EL (cell line): ENCODE measurements around the gene LCOR.
A peak's percentile ranks its signal among the peaks of the same experiment; 100 is the strongest.
"Not testable (repeated sequence)": the region's sequence is repeated elsewhere in the genome, so short reads cannot be mapped to it uniquely, and the experiment has no call there.

ENCODE experiments used
- DNase-seq: peaks from one replicate; pipeline ENCODE4 v3.0.0-alpha.2; 2016

The LCOR gene

DNA sequence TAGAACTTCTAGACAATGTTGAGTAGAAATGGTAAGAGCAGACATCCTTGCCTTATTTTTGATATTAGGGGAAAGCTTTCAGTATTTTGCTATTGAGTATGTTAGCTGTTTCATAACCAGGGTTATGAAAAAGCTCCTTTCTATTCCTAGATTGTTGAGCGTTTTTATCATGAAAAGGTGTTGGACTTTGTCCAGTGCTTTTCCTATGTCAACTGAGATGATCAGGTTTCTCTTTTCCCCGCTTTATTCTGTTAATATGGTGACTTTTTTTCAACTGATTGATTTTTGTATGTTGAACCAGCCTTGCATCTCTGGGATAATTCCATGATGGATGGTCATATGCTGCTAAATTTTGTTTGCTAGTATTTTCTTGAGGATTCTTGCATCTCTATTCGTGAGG, 58.5 kb downstream of the LCOR start:
- no peak for DNase-seq

DNA sequence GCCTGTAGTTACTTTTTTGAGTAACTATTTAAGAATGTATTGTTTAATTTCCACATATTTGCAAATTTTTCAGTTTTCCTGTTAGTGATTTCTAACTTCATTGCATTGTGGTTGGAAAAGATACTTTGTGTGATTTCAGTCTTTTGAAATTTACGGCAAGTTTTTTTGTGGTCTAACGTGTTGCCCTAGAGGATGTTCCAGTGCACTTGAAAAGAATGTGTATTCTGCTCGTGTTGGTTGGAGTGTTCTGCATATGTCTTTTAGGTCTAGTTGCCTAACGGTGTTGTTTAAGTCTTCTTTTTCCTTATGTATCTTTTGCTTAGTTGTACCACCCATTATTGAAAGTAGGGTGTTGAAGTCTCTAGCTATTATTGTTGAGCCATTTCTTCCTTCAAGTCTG, 59.7 kb downstream of the LCOR start:
- DNase-seq: no peak

DNA sequence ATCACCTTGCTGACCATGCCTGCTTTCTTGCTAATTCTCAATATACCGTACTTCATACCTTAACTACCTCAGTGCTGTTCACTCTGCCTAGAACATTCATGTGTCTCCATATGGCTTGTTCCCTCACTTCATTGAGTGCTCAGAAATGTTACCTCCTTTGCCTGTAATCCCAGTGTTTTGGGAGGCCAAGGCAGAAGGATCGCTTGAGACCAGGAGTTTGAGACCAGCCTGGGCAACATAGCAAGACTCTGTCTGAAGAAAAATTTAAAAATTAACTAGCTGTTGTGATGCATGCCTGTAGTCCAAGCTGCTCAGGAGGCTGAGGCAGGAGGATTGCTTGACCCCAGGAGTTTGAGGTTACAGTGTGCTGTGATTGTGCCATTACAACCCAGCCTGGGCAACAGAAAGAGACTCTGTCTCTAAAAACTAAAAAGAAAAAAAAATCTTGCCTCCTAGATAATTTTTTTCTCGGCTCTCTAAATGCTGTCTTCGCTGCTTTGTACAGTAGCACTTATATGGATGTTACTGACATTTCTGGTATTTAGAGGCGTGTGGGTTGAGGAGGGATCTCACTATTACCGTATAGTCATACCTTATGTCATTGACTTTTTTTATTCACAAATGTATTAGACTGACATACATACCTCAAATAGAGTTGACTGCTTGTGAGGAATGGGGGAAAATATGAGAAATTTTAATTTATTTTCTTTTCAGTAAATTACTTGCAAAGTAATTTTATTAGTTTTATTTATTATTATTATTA, 63.7 kb downstream of the LCOR start:
- no peak for DNase-seq

DNA sequence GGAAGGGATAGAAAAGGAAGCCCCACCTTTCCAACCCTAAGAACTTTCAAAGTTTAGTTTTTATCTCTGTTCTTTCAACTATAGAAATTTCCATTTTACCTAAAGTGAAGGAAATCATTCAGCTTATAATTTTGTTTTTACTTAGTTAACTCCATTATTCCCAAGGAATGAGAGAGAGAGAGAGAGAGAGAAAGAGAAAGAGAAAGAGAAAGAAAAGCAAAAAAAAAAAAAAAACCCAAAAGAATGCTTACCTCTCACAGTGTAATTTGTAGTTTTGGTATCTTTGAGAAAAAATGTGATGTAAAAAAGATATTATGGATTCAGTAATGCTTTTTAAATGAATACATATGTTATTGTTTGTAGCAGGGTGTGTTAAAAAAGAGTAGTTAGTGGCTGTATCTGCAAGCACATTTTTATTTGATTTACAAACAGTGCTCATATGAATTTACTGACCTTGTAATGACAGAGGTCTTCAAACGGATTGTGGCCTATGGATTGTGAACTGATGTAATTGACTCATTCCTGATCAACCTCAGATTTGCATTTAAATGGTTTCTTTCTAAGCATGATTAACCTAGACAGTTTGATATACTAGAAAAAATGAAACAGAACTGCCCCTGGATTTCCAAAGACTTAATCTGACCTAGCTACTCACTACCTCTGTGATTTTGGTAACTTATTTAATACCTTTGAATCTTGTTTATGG, 64.9 kb downstream of the LCOR start:
- peak; percentile 3 for DNase-seq

DNA sequence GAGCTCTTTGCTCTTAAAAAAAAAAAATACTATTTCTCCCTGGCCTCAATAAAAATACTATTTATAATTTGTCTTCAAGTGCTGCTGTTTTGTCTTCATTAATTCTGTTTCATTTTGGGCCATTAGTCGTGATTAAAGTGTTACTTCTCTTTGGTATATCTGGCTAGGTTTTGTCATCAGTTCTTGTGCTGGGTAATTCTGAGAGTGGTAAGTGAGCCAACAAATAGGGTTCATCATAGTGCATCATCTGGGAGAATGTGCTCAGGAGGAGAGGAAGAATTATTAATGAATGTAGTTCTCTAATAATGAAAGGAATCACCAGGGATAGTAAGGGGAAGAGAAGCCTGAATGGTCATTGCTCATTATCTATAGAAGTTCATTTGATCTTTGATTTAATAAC, 70.0 kb downstream of the LCOR start:
- no peak for DNase-seq

DNA sequence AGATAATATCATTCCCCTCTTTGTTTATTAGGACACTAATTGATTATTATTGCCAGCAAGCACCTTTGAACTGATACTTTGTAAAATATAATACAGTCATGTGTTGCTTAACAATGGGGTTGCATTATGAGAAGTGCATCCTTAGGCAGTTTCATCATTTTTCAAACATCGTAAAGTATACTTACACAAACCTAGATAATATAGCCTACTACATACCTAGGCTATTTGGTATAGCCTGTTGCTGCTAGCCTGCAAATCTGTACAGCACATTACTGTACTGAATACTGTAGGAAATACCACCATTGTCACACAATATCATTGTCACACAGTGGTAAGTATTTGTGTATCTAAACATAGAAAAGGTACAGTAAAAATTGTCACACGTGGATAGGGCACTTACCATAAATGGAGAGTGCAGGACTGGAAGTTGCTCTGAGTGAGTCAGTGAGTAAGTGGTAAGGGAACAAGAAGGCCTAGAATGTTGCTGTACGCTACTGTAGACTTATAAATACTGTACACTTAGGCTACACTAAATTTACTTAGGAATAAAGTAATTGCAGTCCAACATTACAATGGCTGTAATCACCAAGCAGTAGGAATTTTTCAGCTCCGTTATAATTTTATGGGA, 70.7 kb downstream of the LCOR start:
- no peak for DNase-seq

DNA sequence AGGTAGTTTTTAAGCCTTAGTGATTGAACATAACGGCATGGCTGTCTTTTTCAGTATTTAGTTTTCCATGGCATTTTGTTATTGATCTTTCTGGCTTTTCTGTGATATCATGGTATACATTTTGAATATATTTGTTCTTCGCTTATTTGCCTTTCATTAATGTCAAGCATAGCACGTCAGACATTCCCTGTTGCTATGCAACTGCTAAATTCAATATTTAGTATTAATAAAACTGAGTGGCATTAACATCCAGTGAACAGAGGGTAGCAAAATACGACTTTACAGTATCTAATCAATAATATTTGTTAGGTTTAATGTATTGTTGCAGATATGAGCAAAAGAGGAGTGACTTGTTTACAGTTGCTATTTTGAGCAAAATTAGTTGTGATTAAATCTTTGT, 72.5 kb downstream of the LCOR start:
- no peak for DNase-seq

DNA sequence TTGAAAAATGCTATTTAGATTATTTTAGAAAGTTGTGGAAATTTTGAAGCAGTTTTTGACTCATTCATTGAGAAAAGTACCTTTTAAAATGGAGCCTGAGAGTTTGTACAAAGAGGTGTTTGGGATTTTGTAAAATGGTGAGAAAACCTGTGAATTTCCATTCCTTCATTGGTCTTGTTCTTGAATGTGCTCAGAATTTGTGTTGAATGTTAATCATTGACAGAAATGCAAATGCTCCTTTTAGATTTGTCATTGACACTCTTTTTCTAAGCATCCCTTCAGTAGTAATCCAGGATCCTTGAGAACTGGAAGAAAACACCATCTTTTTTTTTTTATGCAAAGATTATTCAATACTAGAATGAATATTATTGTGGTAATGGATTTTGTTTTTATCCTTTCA, 74.8 kb downstream of the LCOR start:
- no peak for DNase-seq

DNA sequence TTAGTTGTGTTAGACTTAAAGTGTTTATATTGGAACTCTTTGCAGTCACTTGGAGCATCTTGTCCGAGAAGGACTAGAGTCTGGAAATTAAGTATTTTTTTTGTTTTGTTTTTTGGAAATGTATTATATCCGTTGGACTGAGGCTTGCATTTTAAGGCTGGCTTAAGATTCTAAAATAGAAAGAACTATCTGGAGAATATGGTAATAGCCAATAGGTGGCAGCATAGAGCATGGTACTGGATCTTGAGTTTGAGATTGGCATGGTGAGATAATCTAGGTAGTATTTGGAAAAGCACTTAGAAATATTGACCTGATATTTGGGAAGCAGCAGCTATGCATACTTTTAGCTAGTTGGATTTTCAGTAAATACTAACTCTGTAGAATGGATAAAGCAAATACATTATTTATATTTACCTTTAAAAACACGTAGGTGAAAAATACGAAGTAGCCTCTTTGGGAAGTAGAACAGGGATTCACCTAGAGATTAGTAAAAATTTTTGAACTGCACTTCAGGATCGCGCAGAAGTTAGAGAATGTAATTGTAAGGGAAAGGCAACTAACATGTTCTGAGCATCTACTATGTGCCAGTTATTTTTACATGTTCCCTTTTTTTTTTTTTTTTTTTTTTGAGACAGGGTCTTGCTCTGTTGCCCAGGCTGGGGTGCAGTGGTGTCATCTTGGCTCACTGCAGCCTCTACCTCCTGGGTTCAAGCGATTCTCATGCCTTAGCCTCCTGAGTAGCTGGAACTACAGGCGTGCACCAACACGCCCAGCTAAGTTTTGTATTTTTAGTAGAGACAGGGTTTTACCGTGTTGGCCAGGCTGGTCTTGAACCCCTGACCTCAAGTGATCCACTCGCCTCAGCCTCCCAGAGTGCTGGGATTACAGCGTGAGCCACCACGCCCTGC, 78.6 kb downstream of the LCOR start:
- peak; percentile 42 for DNase-seq

DNA sequence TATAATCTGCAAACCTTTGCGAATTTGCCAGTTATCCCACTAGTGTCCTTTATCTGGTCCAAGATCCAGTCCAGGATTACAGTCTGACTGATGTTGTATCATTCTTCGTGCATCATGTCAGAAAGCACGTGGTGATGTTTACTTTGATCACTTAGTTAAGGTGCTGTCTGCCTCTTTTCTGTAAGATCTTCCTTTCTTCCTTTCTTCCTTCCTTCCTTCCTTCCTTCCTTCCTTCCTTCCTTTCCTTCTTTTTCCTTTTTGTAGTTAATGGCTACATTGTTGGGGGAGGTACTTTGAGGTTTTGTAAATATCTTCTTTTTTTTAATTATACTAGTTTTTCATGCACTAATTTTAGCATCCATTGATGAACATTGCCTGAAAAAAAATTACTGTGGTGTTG, 80.3 kb downstream of the LCOR start:
- DNase-seq: no peak

DNA sequence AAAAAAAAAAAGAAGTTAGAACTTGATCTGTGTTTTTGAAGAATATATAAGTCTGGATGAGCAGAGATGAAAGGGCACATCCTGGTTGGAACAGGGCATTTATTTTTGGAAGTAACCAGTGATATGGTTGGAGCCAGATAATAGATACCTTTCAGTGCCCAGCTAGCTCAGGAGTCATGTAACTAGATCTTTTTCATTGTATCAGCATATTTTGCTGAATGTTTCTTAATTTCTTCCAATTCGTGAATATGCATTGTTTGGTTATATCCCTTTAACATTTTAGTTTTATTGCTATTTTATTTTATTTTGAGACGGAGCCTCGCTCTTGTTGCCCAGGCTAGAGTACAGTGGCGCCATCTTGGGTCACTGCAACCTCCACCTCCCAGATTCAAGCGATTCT, 81.8 kb downstream of the LCOR start:
- no peak for DNase-seq

DNA sequence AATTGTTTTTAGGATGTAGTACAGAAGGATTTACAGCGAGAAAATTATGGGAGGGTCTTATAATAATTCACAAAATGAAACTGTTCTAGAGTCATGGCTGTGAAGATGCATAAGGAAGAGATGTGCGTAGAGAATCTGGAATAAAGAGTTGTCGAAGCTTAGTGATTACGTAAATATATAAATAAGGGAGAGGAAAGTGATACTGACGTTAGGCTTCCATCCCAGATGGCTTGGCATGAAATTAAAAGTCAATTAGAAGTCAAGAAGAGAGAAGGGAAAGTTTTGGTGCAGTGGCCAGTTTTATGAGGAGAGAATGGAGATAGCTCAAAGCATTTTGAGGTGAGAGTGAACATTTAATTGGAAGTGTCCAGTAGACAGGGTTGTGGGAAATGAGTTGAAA, 85.5 kb downstream of the LCOR start:
- DNase-seq: no peak

DNA sequence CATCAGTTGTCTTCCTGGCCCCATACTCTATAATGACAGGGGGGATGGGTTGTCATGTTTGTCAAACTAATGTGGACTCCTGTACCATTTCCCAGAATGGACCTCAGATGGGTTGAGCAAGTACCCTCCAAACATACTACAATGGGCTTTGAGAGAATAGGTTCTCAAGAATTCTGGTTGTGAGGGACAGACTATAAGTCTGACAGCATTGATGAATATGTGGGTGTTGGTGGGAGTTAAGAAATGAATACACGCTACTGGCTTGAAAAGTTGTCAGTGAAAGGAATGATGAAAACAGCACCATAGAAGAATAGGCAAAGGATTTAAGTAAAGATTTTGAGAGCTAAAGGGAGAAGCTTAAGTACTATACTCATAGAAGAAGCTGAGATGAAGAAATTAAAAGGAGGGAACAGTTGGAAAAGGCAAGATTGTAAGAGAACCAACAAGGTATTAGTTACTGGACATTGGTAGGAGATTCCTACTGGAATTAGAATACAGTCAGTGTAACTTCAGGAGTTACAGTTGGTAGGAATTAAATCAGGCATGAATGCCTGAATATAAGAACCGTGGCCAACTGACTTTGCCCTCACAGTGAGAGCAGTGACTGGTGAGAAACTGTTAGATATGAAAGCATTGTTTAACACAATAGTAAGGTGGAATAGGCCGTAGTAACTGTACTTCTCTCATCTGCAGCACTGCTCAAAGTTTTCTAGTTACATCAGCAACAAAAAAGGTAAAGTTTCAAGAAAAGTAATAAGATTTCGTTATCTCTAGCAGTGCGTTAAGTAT, 86.3 kb downstream of the LCOR start:
- no peak for DNase-seq

DNA sequence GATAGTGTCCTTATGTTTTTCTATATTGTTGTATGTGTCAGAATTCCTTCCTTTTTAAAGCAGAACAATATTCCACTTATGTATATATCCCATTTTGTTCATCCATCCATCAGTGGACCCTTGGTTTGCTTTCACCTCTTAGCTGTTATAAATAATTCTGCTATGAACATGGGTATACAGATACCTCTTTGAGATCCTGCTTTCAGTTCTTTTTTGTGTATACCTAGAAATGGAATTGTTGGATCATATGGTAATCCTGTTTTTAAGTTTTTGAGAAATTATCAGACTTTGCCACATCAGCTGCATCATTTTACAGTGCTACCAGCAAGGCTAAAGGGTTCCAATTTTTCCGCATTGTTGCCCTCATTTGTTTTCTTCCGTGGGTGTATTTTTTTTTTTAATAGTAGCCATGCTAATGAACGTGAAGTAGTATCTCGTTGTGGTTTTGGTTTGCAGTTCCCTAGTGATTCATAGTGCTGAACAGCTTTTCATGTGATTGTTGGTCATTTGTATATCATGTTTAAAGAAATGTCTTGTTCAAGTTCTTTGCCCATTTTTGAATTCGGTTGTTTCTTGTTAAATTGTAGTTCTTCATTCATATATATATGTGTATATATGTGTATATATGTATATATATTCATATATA, 87.8 kb downstream of the LCOR start:
- DNase-seq: peak; percentile 4

DNA sequence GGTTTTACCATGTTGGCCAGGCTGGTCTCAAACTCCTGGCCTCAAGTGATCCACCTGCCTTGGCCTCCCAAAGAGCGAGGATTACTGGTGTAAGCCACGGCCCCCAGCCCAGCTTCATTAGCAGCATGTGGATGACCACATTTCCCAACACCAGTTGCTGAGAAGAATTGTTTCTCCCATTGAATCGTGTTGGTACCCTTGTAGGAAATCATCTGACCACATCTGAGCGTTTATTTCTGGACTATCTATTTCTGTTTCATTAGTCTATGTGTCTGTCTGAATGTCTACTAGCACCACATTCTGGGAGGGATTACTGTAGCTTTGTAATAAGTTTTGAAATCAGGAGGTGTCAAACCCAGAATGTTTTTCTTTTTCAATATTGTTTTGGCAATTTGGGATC, 89.6 kb downstream of the LCOR start:
- DNase-seq: no peak

DNA sequence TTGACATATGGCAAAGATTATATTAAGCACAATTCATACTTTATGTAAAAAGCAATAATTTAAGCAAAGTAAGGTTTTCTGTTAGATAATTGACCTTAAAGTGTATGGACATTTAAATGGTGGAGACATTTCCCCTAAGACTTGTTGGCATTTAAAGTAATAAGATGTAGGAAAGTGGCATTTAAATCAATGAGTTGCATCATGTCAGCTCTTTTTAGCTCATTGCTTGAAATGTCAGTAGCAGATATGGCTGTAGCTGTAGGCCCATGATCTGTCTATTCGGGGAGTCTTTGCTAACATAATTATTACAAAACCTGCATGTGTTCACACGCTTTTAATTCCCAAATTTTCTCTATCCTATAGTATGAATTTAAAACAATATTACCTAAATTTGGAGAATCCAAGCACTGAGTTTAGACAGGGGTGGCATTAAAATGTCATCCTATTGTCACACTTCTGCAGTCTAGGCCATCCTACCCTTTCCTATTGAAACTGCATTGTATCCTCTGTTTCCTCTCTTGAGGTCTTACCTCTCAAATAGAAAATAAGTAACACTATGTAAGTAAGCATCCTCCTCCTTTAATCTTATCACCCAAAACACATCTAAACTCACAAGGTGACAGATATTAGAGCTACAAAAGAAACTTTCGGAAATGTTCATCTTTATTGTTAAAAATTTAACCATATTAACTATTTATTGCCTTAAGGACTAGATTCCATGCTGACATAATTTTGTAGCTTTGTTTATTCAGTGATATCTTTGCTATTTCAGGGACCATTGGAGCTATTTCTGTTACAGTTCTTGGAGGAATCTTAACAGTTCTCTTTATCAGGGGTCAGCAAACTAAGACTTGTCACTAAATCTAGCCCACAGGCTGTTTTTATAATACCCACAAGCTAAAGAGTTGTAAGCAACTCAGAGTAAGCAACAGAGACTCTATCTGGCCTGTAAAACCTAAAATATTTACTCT, 91.2 kb downstream of the LCOR start:
- DNase-seq: no peak

DNA sequence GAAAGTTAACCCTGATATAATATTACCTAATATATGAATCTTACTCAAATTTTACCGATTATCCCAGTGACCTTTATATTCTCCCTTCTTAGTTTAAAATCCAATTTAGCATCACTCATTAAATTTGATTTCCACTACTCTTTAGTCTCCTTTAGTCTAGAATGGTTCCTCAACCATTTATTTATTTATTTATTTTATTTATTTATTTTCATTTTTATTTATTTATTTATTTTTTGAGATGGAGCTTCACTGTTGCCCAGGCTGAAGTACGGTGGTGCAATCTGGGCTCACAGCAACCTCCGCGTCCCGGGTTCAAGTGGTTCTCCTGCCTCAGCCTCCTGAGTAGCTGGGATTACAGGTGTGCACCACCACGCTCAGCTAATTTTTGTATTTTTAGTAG, 92.8 kb downstream of the LCOR start:
- DNase-seq: no peak

DNA sequence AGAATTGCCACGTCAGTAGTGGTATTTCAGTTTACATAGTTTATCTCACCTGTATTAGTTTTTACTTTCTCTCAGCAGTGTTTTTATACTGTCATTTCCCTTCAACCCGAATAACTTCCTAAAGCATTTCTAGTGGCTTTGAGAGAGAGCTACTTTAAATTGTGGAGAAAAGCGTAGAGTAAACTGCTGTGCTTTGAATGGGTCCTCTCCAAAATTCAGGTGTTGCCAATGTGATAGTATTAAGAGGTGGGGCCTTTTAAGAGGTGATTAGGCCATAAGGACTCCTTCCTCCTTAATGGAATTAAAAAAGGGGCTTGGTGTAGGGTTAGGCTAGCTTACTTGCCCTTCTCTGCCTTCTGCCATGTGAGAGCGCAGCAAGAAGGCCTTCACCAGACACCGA, 98.4 kb downstream of the LCOR start:
- DNase-seq: no peak

DNA sequence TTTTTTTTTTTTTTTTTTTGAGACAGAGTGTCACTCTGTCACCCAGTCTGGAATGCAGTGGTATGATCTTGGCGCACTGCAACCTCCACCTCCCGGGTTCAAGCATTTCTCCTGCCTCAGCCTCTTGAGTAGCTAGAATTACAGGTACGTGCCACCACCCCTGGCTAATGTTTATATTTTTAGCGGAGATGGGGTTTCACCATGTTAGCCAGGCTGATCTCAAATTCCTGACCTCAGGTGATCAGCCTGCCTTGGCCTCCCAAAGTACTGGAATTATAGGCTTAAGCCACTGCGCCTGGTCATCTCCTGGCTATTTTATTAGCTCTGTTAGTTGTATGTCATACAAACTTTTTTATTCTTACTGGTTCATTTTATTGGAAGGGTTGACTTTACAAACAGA, 103.0 kb downstream of the LCOR start:
- DNase-seq: no peak

DNA sequence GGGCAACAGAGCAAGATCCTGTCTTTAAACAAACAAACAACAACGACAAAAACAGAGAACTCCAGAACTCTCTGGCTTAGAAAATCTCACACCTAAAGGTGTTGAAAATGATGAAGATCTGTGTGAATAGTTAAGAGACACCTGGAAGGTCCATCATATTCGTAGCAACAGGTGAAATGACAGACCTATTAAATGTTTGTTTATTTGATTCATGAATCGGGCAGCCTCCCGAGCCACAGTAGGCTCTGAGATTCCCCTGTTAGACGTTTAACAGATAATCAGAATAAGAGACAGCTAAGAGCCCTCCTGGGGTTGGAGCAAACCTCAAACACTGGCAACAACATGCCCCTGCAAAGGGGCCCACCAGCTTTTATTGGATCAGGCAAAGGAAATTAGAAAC, 103.7 kb downstream of the LCOR start:
- no peak for DNase-seq

DNA sequence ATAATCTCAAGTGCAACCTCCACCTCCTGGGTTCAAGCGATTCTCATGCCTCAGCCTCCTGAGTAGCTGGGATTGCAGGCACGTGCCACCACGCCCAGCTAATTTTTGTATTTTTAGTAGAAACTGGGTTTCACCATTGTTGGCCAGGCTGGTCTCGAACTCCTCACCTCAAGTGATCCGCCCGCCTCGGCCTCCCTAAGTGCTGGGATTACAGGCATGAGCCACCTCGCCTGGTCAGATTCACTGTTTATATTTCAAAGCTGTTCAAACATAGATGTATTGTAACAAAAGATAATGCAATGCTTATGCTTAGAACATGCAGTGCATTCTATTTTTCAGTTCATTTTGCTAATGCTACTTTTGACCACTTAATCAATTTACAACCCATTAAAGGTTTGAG, 111.1 kb downstream of the LCOR start:
- not testable (repeated sequence) for DNase-seq
